H1 (cell line): ENCODE data around the gene HDAC2. TPM values are rescaled to one million over a fixed set of nuclear protein-coding genes. Genes with fewer than 3 reads are reported as not detected.

Source experiments
- CTCF ChIA-PET: fragments of 300-600 bp; sonication (Branson Sonifier 250); formaldehyde crosslinking; loops from one replicate; lab custom pipeline; 2021; ENCODE audit not compliant: partially characterized antibody; lab: Charles Lee
- POLR2A ChIA-PET: fragments of 300-600 bp; sonication (Branson Sonifier 250); formaldehyde crosslinking; loops from one replicate; lab custom pipeline; 2021; ENCODE audit warnings: inconsistent platforms; ENCODE audit not compliant: partially characterized antibody; lab: Charles Lee
- DNase-seq, 2 experiments: peaks; one replicate each; pipeline versions ENCODE4 v3.0.0 to v3.0.0-alpha.2; 2010 to 2022; ENCODE audit warnings: low spot score in 2 of 2, low read depth in 1 of 2, mixed read lengths in 1 of 2
- FAIRE-seq: peaks from 2 replicates; lab custom pipeline; 2011; peaks lifted over from hg19 to GRCh38; lab: Jason Lieb, UNC
- H2AFZ ChIP-seq: 2 replicates; pipeline ENCODE4 v1.8.1; 2012; ENCODE audit warnings: low read length, inconsistent platforms
- H2AK5ac ChIP-seq: 2 replicates; pipeline ENCODE4 v1.6.1; 2013; ENCODE audit warnings: low read depth, low read length
- H2BK120ac ChIP-seq: replicated peaks from 2 replicates; pipeline ENCODE3; 2013; ENCODE audit warnings: low read depth, low read length, inconsistent platforms
- H2BK12ac ChIP-seq: 2 replicates; pipeline ENCODE4 v1.6.1; 2013; ENCODE audit warnings: low read depth, low read length
- H2BK15ac ChIP-seq: 2 replicates; pipeline ENCODE4 v1.6.1; 2013; ENCODE audit warnings: low read length
- H2BK20ac ChIP-seq: 2 replicates; pipeline ENCODE4 v1.6.1; 2013; ENCODE audit warnings: low read length
- H2BK5ac ChIP-seq: 2 replicates; pipeline ENCODE4 v1.6.1; 2013; ENCODE audit warnings: low read depth, low read length
- H3K14ac ChIP-seq: 2 replicates; pipeline ENCODE4 v1.6.1; 2013; ENCODE audit warnings: inconsistent platforms; ENCODE audit not compliant: insufficient read length
- H3K18ac ChIP-seq: 2 replicates; pipeline ENCODE4 v1.6.1; 2013; ENCODE audit warnings: low read length; ENCODE audit errors: extremely low read depth
- H3K23ac ChIP-seq: 2 replicates; pipeline ENCODE4 v1.6.1; 2013; ENCODE audit warnings: inconsistent platforms; ENCODE audit not compliant: insufficient read length
- H3K23me2 ChIP-seq: 2 replicates; pipeline ENCODE4 v1.6.1; 2013; ENCODE audit warnings: low read depth, low read length
- H3K27ac ChIP-seq: 2 replicates; pipeline ENCODE4 v1.6.1; 2011; ENCODE audit warnings: low read depth, low read length, inconsistent platforms
- H3K27me3 ChIP-seq, 4 experiments: replicated peaks in 1 of 4; 1 replicate in 1 of 4; 2 replicates in 3 of 4; pipeline versions ENCODE4 v1.6.1 to v1.8.1; 2011 to 2013; ENCODE audit warnings: low read length in 3 of 4, mild to moderate bottlenecking in 3 of 4, inconsistent platforms in 2 of 4, mixed read lengths in 2 of 4, moderate library complexity in 1 of 4; ENCODE audit not compliant: control insufficient read depth in 3 of 4, insufficient read depth in 3 of 4; ENCODE audit errors: extremely low read depth in 1 of 4
- H3K36me3 ChIP-seq, 4 experiments: 2 replicates each; pipeline versions ENCODE4 v1.6.1 to v1.8.1; 2011 to 2013; ENCODE audit warnings: mild to moderate bottlenecking in 4 of 4, low read length in 3 of 4, moderate library complexity in 2 of 4, control low read depth in 1 of 4, inconsistent platforms in 1 of 4; ENCODE audit not compliant: insufficient read depth in 4 of 4, control insufficient read depth in 2 of 4
- H3K4ac ChIP-seq: replicated peaks from 2 replicates; pipeline ENCODE3; 2013; ENCODE audit warnings: low read length, low read depth, mixed read lengths, inconsistent platforms; ENCODE audit not compliant: insufficient read length
- H3K4me1 ChIP-seq, 4 experiments: replicated peaks in 1 of 4; 1 replicate in 1 of 4; 2 replicates in 3 of 4; pipeline versions ENCODE4 v1.6.1 to v1.8.1; 2011 to 2013; ENCODE audit warnings: low read length in 3 of 4, inconsistent platforms in 2 of 4, mixed read lengths in 1 of 4; ENCODE audit not compliant: insufficient read depth in 4 of 4, control insufficient read depth in 3 of 4
- H3K4me2 ChIP-seq, 2 experiments: 2 replicates each; pipeline versions ENCODE4 v1.6.1 to v1.8.1; 2011 to 2013; ENCODE audit warnings: low read depth in 2 of 2, low read length in 2 of 2, control low read depth in 1 of 2, inconsistent platforms in 1 of 2, mild to moderate bottlenecking in 1 of 2; ENCODE audit not compliant: insufficient read depth in 1 of 2
- H3K4me3 ChIP-seq, 4 experiments: fragments of 200-600, 300-600 bp in 1 of 4; sonication (generic), shearing (Covaris generic), sonication (Bioruptor Twin) in 1 of 4; 2 replicates each; pipeline versions ENCODE4 v1.5.1 to v1.8.1; 2011 to 2016; ENCODE audit warnings: low read length in 4 of 4, low read depth in 3 of 4, control low read depth in 2 of 4, inconsistent platforms in 2 of 4, mild to moderate bottlenecking in 2 of 4, mixed read lengths in 1 of 4, moderate library complexity in 1 of 4; ENCODE audit not compliant: insufficient read depth in 2 of 4; ENCODE audit errors: extremely low read depth in 1 of 4
- H3K56ac ChIP-seq: replicated peaks from 2 replicates; pipeline ENCODE3; 2013; ENCODE audit warnings: low read depth, mild to moderate bottlenecking, mixed read lengths, low read length, inconsistent platforms; ENCODE audit not compliant: insufficient read length
- H3K79me1 ChIP-seq: 2 replicates; pipeline ENCODE4 v1.6.1; 2013; ENCODE audit warnings: low read depth, low read length, control low read depth
- H3K79me2 ChIP-seq, 2 experiments: 2 replicates each; pipeline versions ENCODE4 v1.6.1 to v1.8.1; 2012 to 2013; ENCODE audit warnings: low read length in 2 of 2, mild to moderate bottlenecking in 2 of 2, inconsistent platforms in 1 of 2; ENCODE audit not compliant: insufficient read depth in 2 of 2, control insufficient read depth in 1 of 2
- H3K9ac ChIP-seq, 4 experiments: replicated peaks in 1 of 4; 1 replicate in 1 of 4; 2 replicates in 3 of 4; pipeline versions ENCODE4 v1.6.1 to v1.8.1; 2011 to 2013; ENCODE audit warnings: low read depth in 3 of 4, low read length in 3 of 4, control low read depth in 2 of 4, mild to moderate bottlenecking in 2 of 4, moderate library complexity in 2 of 4, inconsistent platforms in 1 of 4; ENCODE audit errors: extremely low read depth in 1 of 4
- H3K9me3 ChIP-seq, 2 experiments: 2 replicates each; pipeline versions ENCODE4 v1.6.1 to v1.8.1; 2012 to 2013; ENCODE audit warnings: mild to moderate bottlenecking in 2 of 2, moderate library complexity in 2 of 2, control low read depth in 1 of 2, inconsistent platforms in 1 of 2, low read depth in 1 of 2, low read length in 1 of 2, mixed read lengths in 1 of 2; ENCODE audit not compliant: insufficient read depth in 2 of 2
- H4K20me1 ChIP-seq, 2 experiments: replicated peaks in 1 of 2; 2 replicates each; pipeline versions ENCODE3 to v1.8.1; 2011 to 2013; ENCODE audit warnings: inconsistent platforms in 2 of 2, low read length in 2 of 2, mild to moderate bottlenecking in 1 of 2; ENCODE audit not compliant: insufficient read depth in 2 of 2, control insufficient read depth in 1 of 2
- H4K5ac ChIP-seq: 2 replicates; pipeline ENCODE4 v1.6.1; 2013; ENCODE audit warnings: low read length, low read depth, mixed read lengths, inconsistent platforms; ENCODE audit not compliant: insufficient read length
- H4K8ac ChIP-seq: 2 replicates; pipeline ENCODE4 v1.8.0; 2013; ENCODE audit warnings: mild to moderate bottlenecking, moderate library complexity, low read length, inconsistent platforms; ENCODE audit not compliant: insufficient read depth; ENCODE audit errors: extremely low read depth
- H4K91ac ChIP-seq: replicated peaks from 2 replicates; pipeline ENCODE3; 2013; ENCODE audit warnings: low read length, mixed read lengths, inconsistent platforms; ENCODE audit not compliant: insufficient read length
- BRCA1 ChIP-seq: IDR thresholded peaks from 2 replicates; pipeline ENCODE4 v1.6.1; 2012; ENCODE audit warnings: low read depth, low read length, improper control_type of control experiment
- CREB1 ChIP-seq: IDR thresholded peaks from 2 replicates; pipeline ENCODE4 v1.6.1; 2012; ENCODE audit warnings: inconsistent platforms
- CTCF ChIP-seq, 3 experiments: IDR thresholded peaks; 1 replicate in 2 of 3; 2 replicates in 1 of 3; pipeline versions ENCODE4 v1.5.1 to v1.6.1; 2011; ENCODE audit warnings: low read length in 3 of 3, mild to moderate bottlenecking in 3 of 3, inconsistent platforms in 2 of 3, low read depth in 1 of 3, moderate library complexity in 1 of 3; ENCODE audit not compliant: insufficient read depth in 1 of 3; ENCODE audit errors: control extremely low read depth in 1 of 3
- EP300 ChIP-seq, 2 experiments: IDR thresholded peaks; 1 replicate in 1 of 2; 2 replicates in 1 of 2; pipeline ENCODE4 v1.6.1; 2011 to 2012; ENCODE audit warnings: low read depth in 2 of 2, low read length in 2 of 2, mild to moderate bottlenecking in 2 of 2, borderline replicate concordance in 1 of 2, inconsistent platforms in 1 of 2, moderate library complexity in 1 of 2
- FOSL1 ChIP-seq: IDR thresholded peaks from 2 replicates; pipeline ENCODE4 v1.6.1; 2011; ENCODE audit warnings: mild to moderate bottlenecking, low read depth, low read length, moderate library complexity; ENCODE audit not compliant: insufficient read depth
- NANOG ChIP-seq: IDR thresholded peaks from 2 replicates; pipeline ENCODE4 v1.6.1; 2011; ENCODE audit warnings: low read length, low read depth, mild to moderate bottlenecking, inconsistent platforms; ENCODE audit not compliant: insufficient read depth, poor library complexity, severe bottlenecking
- POU5F1 ChIP-seq: IDR thresholded peaks from 2 replicates; pipeline ENCODE4 v1.6.1; 2011; ENCODE audit warnings: low read depth, mild to moderate bottlenecking, low read length, moderate library complexity
- RXRA ChIP-seq: IDR thresholded peaks from 2 replicates; pipeline ENCODE4 v1.6.1; 2011; ENCODE audit warnings: low read depth, mild to moderate bottlenecking, low read length, moderate library complexity; ENCODE audit not compliant: insufficient read depth
- SIX5 ChIP-seq: IDR thresholded peaks from 2 replicates; pipeline ENCODE4 v1.6.1; 2011; ENCODE audit warnings: mild to moderate bottlenecking, low read depth, low read length
- SP2 ChIP-seq: IDR thresholded peaks from 2 replicates; pipeline ENCODE4 v1.6.1; 2012; ENCODE audit warnings: mild to moderate bottlenecking, low read length, inconsistent platforms
- TAF1 ChIP-seq: IDR thresholded peaks from 2 replicates; pipeline ENCODE4 v1.6.1; 2011; ENCODE audit warnings: mild to moderate bottlenecking, low read depth, low read length
- TBP ChIP-seq: IDR thresholded peaks from 2 replicates; pipeline ENCODE4 v1.6.1; 2011; ENCODE audit warnings: low read depth, low read length, improper control_type of control experiment
- TEAD4 ChIP-seq: IDR thresholded peaks from 2 replicates; pipeline ENCODE4 v1.6.1; 2012; ENCODE audit warnings: low read depth, low read length, inconsistent platforms, mixed read lengths
- polyA plus RNA-seq, 7 experiments: library from polyadenylated mRNA; depleted of rRNA in 3 of 7; stranded (reverse) in 5 of 7; unstranded in 2 of 7; fragments of >200 nt in 5 of 7; fragments of 200-250 nt in 2 of 7; gene quantifications; 1 replicate in 5 of 7; 2 replicates in 1 of 7; 4 replicates in 1 of 7; pipeline versions ENCODE4 v1.2.1 to v1.2.3, GENCODE V29; 2011 to 2013; ENCODE audit warnings: missing spikeins in 2 of 7, mixed read lengths in 2 of 7
- total RNA-seq: library from RNA; stranded (reverse); fragmentation: NEBNext Ultra II Directional; extraction: Animal tissue kit (Norgen Biotek cat#: 25700); gene quantifications from 2 replicates; pipeline ENCODE4 v1.2.1, GENCODE V29; 2021

The HDAC2 gene
- total and polyA plus RNA-seq, 2 of the 8 experiments (the other 6 are each of a cell fraction or from before 2014, with no cell fraction given) = 323 to 374 TPM

- Histone ChIP-seq H3K79me1 (no peaks in the 10 kb centered on the region), H3K4me2 (no peak overlapping the region), H3K9me3 (no peaks in the 10 kb centered on the region), H3K18ac (no peak overlapping the region), H4K8ac (no peak overlapping the region), H4K5ac (no peak overlapping the region), H2AK5ac (no peak overlapping the region), H3K27me3 (no peaks in the 10 kb centered on the region), H3K79me2 (no peaks in the 10 kb centered on the region), H2AFZ (no peak overlapping the region), H4K91ac (no peak overlapping the region), H3K27ac (no peak overlapping the region), H2BK12ac (no peak overlapping the region), H3K4me3 (no peak overlapping the region), H3K56ac (no peak overlapping the region), H3K14ac (no peak overlapping the region), H2BK20ac (no peak overlapping the region), H2BK120ac (no peak overlapping the region), H3K4me1 (peaks cover 0 to 8% (median 5%) of the 10 kb centered on the region in 4 experiments; a peak in 5 of 7 replicates), H3K9ac (no peak overlapping the region), H3K4ac (no peak overlapping the region), H2BK5ac (no peak overlapping the region), H3K23ac (no peak overlapping the region), H2BK15ac (no peak overlapping the region), H3K36me3 (no peaks in the 10 kb centered on the region; a peak in 1 of 8 replicates), H4K20me1 (no peaks in the 10 kb centered on the region), H3K23me2 (no peaks in the 10 kb centered on the region; the same call in 1 of the 2 replicates)
- DNase-seq = peak in 1 of 2 experiments; percentile 51
- peak; percentile 92 for FAIRE-seq
- POLR2A ChIA-PET = no interaction called here
- CTCF ChIA-PET = interaction anchor here (0.6 to 8.0 kb wide), 43 partner anchors 9 to 1550 kb away, joined by 3 to 77 read pairs (median 4); partner anchors contain the start of gene HS3ST5
- TF ChIP-seq NANOG (peak; percentile 22), RXRA (no peak), POU5F1 (no peak), TEAD4 (peak; percentile 50), EP300 (IDR thresholded peaks at IDR 0.05; ENCODE audit: borderline replicate concordance in 1 of 2, low read depth in 2 of 2, low read length in 2 of 2) (no peak), TBP (no peak), SP2 (no peak), CTCF (IDR thresholded peaks at IDR 0.05; ENCODE audit: control extremely low read depth in 1 of 3, insufficient read depth in 1 of 3, low read depth in 1 of 3, low read length in 3 of 3) (peak; percentile 32 to 98 (median 88)), FOSL1 (no peak), BRCA1 (no peak), CREB1 (no peak), TAF1 (no peak), SIX5 (no peak)
These were observed 24.0 kb upstream of the HDAC2 start for GRCh38 chr6:113994934-113995342.
